Spleen (tissue), 7 donors: Measurements from ENCODE around the gene SLIT3.

Source experiments
- CTCF ChIP-seq, 11 experiments: fragments of 200-600 bp in 7 of 11; fragments of 450-650 bp in 4 of 11; sonication (generic) in 4 of 11; IDR thresholded peaks in 8 of 11; conservative IDR thresholded peaks in 3 of 11; 1 replicate in 7 of 11; 2 replicates in 4 of 11; pipeline versions ENCODE4 v1.4.0 to v1.8.0; 2016 to 2021; ENCODE audit warnings: antibody characterized with exemption in 11 of 11, inconsistent platforms in 4 of 11, mild to moderate bottlenecking in 1 of 11
- POLR2A ChIP-seq, 3 donors: fragments of 450-650 bp; IDR thresholded peaks; one replicate each; pipeline ENCODE4 v1.5.1; 2017; ENCODE audit warnings: antibody characterized with exemption in 3 of 3, mild to moderate bottlenecking in 1 of 3
- POLR2AphosphoS5 ChIP-seq, 3 donors: sonication (generic); formaldehyde crosslinking; IDR thresholded peaks; one replicate each; pipeline ENCODE4 v1.5.1; 2017; ENCODE audit warnings: antibody characterized with exemption in 3 of 3
- donor health status: DM: no; HTN: no; CAD: no; lungs with moderate emphysema.
- donor health status: DM: no; HTN: no; CAD: no.
- donor health status: DM: no; HTN: no; CAD: no.

- TF ChIP-seq CTCF (IDR thresholded peaks at IDR 0.05 in 8 of 11, conservative IDR thresholded peaks at IDR 0.05 in 3 of 11) (no peak), POLR2A (IDR thresholded peaks at IDR 0.05) (no peak), POLR2AphosphoS5 (IDR thresholded peaks at IDR 0.05) (no peak)
Measured at GRCh38 chr5:169290895-169291294, 10.0 kb downstream of the SLIT3 start.
